Vagina (tissue), 2 donors: ENCODE results near the gene HEYL. TPM values are rescaled to one million over a fixed set of nuclear protein-coding genes. Genes with fewer than 3 reads are reported as not detected.
A peak's percentile ranks its signal among the peaks of the same experiment; 100 is the strongest.

Experiments used
- DNase-seq, 2 donors: peaks; one replicate each; pipeline ENCODE4 v3.0.0-alpha.2; 2017; ENCODE audit errors: extremely low spot score in 2 of 2
- H3K27ac ChIP-seq: fragments of 200-600 bp; sonication (generic); one replicate; pipeline ENCODE4 v1.5.1; 2019
- H3K27me3 ChIP-seq: fragments of 200-600 bp; sonication (generic); one replicate; pipeline ENCODE4 v1.5.1; 2019
- H3K36me3 ChIP-seq, 2 donors: fragments of 200-600 bp; sonication (generic); one replicate each; pipeline ENCODE4 v1.5.1; 2017 to 2019
- H3K4me1 ChIP-seq: fragments of 200-600 bp; sonication (generic); one replicate; pipeline ENCODE4 v1.5.1; 2019
- H3K4me3 ChIP-seq, 2 donors: fragments of 200-600 bp; sonication (generic); 1 replicate in 1 of 2; 2 replicates in 1 of 2; pipeline ENCODE4 v1.5.1; 2016 to 2019
- H3K9me3 ChIP-seq: fragments of 200-600 bp; sonication (generic); one replicate; pipeline ENCODE4 v1.5.1; 2019
- POLR2A ChIP-seq, 2 donors: fragments of 450-650 bp; IDR thresholded peaks; one replicate each; pipeline ENCODE4 v1.6.1; 2017; ENCODE audit warnings: antibody characterized with exemption in 2 of 2, mild to moderate bottlenecking in 2 of 2, moderate library complexity in 2 of 2
- POLR2AphosphoS5 ChIP-seq, 2 donors: sonication (generic); formaldehyde crosslinking; IDR thresholded peaks; one replicate each; pipeline ENCODE4 v1.9.0; 2017; ENCODE audit warnings: antibody characterized with exemption in 2 of 2, mild to moderate bottlenecking in 2 of 2, low read depth in 1 of 2; ENCODE audit not compliant: insufficient read depth in 1 of 2
- intact Hi-C: fragments of 100-400 bp; cut with DNase I; formaldehyde crosslinking; loops from one replicate; pipeline ENCODE4 v1.15.1; 2023
- total RNA-seq: library from RNA; depleted of rRNA; stranded (reverse); fragments of >200 nt; gene quantifications from one replicate; pipeline ENCODE4 v1.2.3, GENCODE V29; 2016
- TF ChIP-seq, protein P1 (sequence below), 3 experiments: fragments of 450-650 bp in 2 of 3; fragments of 200-600 bp in 1 of 3; sonication (generic) in 1 of 3; IDR thresholded peaks; one replicate each; pipeline ENCODE4 v1.5.1; 2017 to 2019; ENCODE audit warnings: antibody characterized with exemption in 3 of 3, mild to moderate bottlenecking in 2 of 3, moderate library complexity in 2 of 3

HEYL gene
- total RNA-seq, 1 donor from 2014 or later: 8.8 TPM

GRCh38 chr1:39590546-39590945, 48.9 kb downstream of the HEYL start:
- H3K27me3 ChIP-seq: no peaks in the 10 kb centered on the region
- no peak for DNase-seq
- TF ChIP-seq POLR2A (IDR thresholded peaks at IDR 0.05) (no peak), POLR2AphosphoS5 (IDR thresholded peaks at IDR 0.05; ENCODE audit: insufficient read depth in 1 of 2, low read depth in 1 of 2) (no peak)
- TF ChIP-seq, protein P1, sequence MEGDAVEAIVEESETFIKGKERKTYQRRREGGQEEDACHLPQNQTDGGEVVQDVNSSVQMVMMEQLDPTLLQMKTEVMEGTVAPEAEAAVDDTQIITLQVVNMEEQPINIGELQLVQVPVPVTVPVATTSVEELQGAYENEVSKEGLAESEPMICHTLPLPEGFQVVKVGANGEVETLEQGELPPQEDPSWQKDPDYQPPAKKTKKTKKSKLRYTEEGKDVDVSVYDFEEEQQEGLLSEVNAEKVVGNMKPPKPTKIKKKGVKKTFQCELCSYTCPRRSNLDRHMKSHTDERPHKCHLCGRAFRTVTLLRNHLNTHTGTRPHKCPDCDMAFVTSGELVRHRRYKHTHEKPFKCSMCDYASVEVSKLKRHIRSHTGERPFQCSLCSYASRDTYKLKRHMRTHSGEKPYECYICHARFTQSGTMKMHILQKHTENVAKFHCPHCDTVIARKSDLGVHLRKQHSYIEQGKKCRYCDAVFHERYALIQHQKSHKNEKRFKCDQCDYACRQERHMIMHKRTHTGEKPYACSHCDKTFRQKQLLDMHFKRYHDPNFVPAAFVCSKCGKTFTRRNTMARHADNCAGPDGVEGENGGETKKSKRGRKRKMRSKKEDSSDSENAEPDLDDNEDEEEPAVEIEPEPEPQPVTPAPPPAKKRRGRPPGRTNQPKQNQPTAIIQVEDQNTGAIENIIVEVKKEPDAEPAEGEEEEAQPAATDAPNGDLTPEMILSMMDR (IDR thresholded peaks at IDR 0.05): no peak
- H3K4me3 ChIP-seq: no peak overlapping the region
- no peaks in the 10 kb centered on the region for H3K36me3 ChIP-seq
- no peak overlapping the region for H3K27ac ChIP-seq
- no peaks in the 10 kb centered on the region for H3K4me1 ChIP-seq
- no peaks in the 10 kb centered on the region for H3K9me3 ChIP-seq
- intact Hi-C loops: no loop called here

GRCh38 chr1:39585933-39586332, 53.5 kb downstream of the HEYL start:
- intact Hi-C loops: no loop called here
- Histone ChIP-seq H3K27ac (no peak overlapping the region), H3K36me3 (no peaks in the 10 kb centered on the region), H3K27me3 (no peaks in the 10 kb centered on the region), H3K4me3 (no peak overlapping the region), H3K4me1 (no peaks in the 10 kb centered on the region), H3K9me3 (no peaks in the 10 kb centered on the region)
- no peak for TF ChIP-seq POLR2AphosphoS5 (IDR thresholded peaks at IDR 0.05; ENCODE audit: insufficient read depth in 1 of 2, low read depth in 1 of 2)
- no peak for TF ChIP-seq POLR2A (IDR thresholded peaks at IDR 0.05)
- TF ChIP-seq, protein P1 (IDR thresholded peaks at IDR 0.05): no peak
- DNase-seq: no peak

- intact Hi-C loops: no loop called here
- Histone ChIP-seq H3K36me3 (peaks cover 0 to 18% of the 10 kb centered on the region in 2 donors), H3K4me1 (peaks cover 37% of the 10 kb centered on the region), H3K27ac (peak overlapping the region; percentile 81), H3K9me3 (no peaks in the 10 kb centered on the region), H3K27me3 (no peaks in the 10 kb centered on the region), H3K4me3 (peak overlapping the region; percentile 93 to 97)
- no peak for DNase-seq
- TF ChIP-seq POLR2AphosphoS5 (IDR thresholded peaks at IDR 0.05; ENCODE audit: insufficient read depth in 1 of 2, low read depth in 1 of 2): no peak
- TF ChIP-seq, protein P1 (IDR thresholded peaks at IDR 0.05): no peak
Observed at GRCh38 chr1:39576016-39576657, 63.3 kb downstream of the HEYL start.

DNA sequence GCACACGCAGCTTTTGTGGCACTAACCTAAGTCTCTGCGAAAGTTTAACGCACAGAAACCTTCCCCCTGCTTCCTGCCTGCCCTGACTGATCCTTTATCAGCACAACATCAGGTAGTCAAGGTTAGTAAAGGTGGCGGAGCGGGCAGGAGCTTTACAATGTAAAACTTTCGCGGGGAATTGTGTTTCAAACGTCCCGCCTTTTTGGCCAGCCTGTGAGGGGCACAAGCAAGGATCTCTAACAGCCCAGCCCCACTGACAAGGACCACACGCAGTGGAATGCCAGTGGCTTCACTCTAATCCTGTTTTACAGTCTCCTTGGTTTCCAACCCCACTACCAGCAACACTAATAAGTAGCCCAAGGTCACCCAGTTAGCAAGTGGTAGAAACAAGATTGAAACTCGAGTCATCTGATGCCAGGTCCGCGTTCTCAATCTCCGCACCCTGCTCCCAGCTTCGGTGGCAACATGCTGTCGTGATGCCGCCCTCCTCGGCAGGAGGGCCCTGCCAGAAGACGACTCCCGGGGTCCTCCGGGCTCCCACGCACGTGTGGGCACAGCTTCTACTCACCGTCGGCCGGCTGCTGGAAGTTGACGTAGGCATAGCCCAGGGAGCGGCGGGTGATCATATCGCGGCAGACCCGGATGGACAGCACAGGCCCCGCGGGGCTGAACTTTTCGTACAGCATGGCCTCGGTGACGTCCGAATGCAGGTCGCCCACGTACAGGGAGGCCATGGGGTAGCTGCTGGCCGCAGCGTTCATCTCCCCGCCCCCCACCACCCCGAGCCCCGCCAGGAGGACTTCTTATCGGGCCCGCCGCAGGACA, 64.0 kb downstream of the HEYL start:
- Histone ChIP-seq H3K27ac (peak overlapping the region; percentile 81), H3K4me3 (peak overlapping the region; percentile 93 to 97), H3K27me3 (no peaks in the 10 kb centered on the region), H3K9me3 (no peaks in the 10 kb centered on the region), H3K4me1 (peaks cover 37% of the 10 kb centered on the region), H3K36me3 (peaks cover 0 to 25% of the 10 kb centered on the region in 2 donors)
- no peak for DNase-seq
- TF ChIP-seq, protein P1 (IDR thresholded peaks at IDR 0.05): no peak
- TF ChIP-seq POLR2A (IDR thresholded peaks at IDR 0.05) (no peak), POLR2AphosphoS5 (IDR thresholded peaks at IDR 0.05; ENCODE audit: insufficient read depth in 1 of 2, low read depth in 1 of 2) (no peak)
- intact Hi-C loops: no loop called here

DNA sequence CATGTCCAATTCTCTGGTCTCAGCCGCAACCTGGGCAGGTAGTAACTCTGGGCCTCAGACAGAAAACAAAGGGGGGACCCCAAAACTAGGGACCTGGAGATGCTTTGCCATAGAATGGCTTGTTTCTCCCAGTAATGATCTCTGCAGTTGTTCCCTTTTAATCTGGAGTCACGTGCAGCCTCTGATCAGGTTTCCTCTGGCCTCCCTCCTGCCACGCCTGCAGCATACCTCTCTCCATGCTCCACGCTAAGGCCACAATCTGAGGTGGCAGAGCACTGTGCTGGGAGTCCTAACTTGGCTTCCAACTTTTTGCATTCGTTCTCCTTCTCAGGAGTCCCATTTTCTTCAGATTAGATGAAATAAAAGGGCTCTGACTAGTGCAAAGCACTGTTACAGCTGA, 64.8 kb downstream of the HEYL start:
- no peaks in the 10 kb centered on the region for H3K9me3 ChIP-seq
- H3K27me3 ChIP-seq: no peaks in the 10 kb centered on the region
- TF ChIP-seq POLR2A (IDR thresholded peaks at IDR 0.05): no peak
- TF ChIP-seq POLR2AphosphoS5 (IDR thresholded peaks at IDR 0.05; ENCODE audit: insufficient read depth in 1 of 2, low read depth in 1 of 2): no peak
- TF ChIP-seq, protein P1 (IDR thresholded peaks at IDR 0.05): no peak
- no peak for DNase-seq
- H3K4me3 ChIP-seq: peak overlapping the region; percentile 93 to 97
- H3K36me3 ChIP-seq: peaks cover 0 to 32% of the 10 kb centered on the region in 2 donors
- peaks cover 37% of the 10 kb centered on the region for H3K4me1 ChIP-seq
- intact Hi-C loops: no loop called here
- no peak overlapping the region for H3K27ac ChIP-seq
